ENCODE data around the gene BLVRB. TPM values are rescaled to one million over a fixed set of nuclear protein-coding genes. Genes with fewer than 3 reads are reported as not detected.
"Not testable (repeated sequence)": the region's sequence is repeated elsewhere in the genome, so short reads cannot be mapped to it uniquely, and the experiment has no call there.

Gene BLVRB
- polyA plus RNA-seq, 2 of the 4 experiments (the other 2 are of a cell fraction), result 202 to 280 TPM

- ChIA-PET CTCF (interaction anchor here (0.6 to 9.0 kb wide), 16 partner anchors 11 to 552 kb away, joined by 3 to 51 read pairs (median 7); no protein-coding TSS in a partner anchor), POLR2A (interaction anchor here (0.7 to 1.4 kb wide), 2 partner anchors 70 to 76 kb away, joined by 3 read pairs; partner anchors contain the start of gene SERTAD1)
- Histone ChIP-seq H3K4me1 (no peaks in the 10 kb centered on the region), H3K9me3 (no peaks in the 10 kb centered on the region), H3K27ac (no peak overlapping the region), H3K4me2 (no peak overlapping the region), H3K4me3 (no peak overlapping the region)
- ATAC-seq (no peak; a peak in 1 of 6 replicates), DNase-seq (ENCODE audit: low read depth in 1 of 2, low spot score in 1 of 2) (no peak), FAIRE-seq (no peak)
- 80% methylated on average over 13 of the region's 13 CpGs for WGBS (ENCODE audit: missing lambda C conversion rate)
- TF ChIP-seq FOSB (CRISPR knock-in tag; IDR thresholded peaks at IDR 0.05), result no peak
- TF ChIP-seq PHF8 (IDR thresholded peaks at IDR 0.05; ENCODE audit: borderline replicate concordance, low read depth), result no peak
- no peak for TF ChIP-seq HOXB13 (CRISPR knock-in tag; IDR thresholded peaks at IDR 0.05; ENCODE audit: low read depth)
- no peak for TF ChIP-seq EHMT2 (IDR thresholded peaks at IDR 0.05; ENCODE audit: low read depth)
- no peak for TF ChIP-seq EP300 (IDR thresholded peaks at IDR 0.05)
- TF ChIP-seq NPAS2 (CRISPR knock-in tag; IDR thresholded peaks at IDR 0.05; ENCODE audit: borderline replicate concordance), result no peak
- TF ChIP-seq SREBF2 (IDR thresholded peaks at IDR 0.05), result no peak
- no peak for TF ChIP-seq RNF2 (IDR thresholded peaks at IDR 0.05; ENCODE audit: borderline replicate concordance, low read depth)
- TF ChIP-seq HES2 (IDR thresholded peaks at IDR 0.05), result no peak
- TF ChIP-seq BCL3 (IDR thresholded peaks at IDR 0.05), result no peak
- TF ChIP-seq KDM5A (IDR thresholded peaks at IDR 0.05), result no peak
- TF ChIP-seq FOSL2 (IDR thresholded peaks at IDR 0.05), result no peak
- no peak for TF ChIP-seq FOSL2 (CRISPR knock-in tag; IDR thresholded peaks at IDR 0.05)
- no peak for TF ChIP-seq TFCP2L1 (CRISPR knock-in tag; IDR thresholded peaks at IDR 0.05)
Observed at GRCh38 chr19:40502081-40502480, 36.5 kb upstream of the BLVRB start.

- Histone ChIP-seq H3K9me3 (no peaks in the 10 kb centered on the region), H3K4me3 (no peak overlapping the region), H3K4me2 (no peak overlapping the region), H3K4me1 (no peaks in the 10 kb centered on the region), H3K27ac (no peak overlapping the region)
- FAIRE-seq (peak; percentile 84), DNase-seq (ENCODE audit: low read depth in 1 of 2, low spot score in 1 of 2) (no peak), ATAC-seq (no peak)
- TF ChIP-seq MAFK (IDR thresholded peaks at IDR 0.05; ENCODE audit: partially characterized antibody) (no peak), ZFP36 (IDR thresholded peaks at IDR 0.05; ENCODE audit: borderline replicate concordance, partially characterized antibody) (peak; percentile 56)
- POLR2A ChIA-PET, result interaction anchor here (0.7 to 1.4 kb wide), 3 partner anchors 17 to 76 kb away, joined by 3 read pairs; partner anchors contain the start of gene SERTAD1
- CTCF ChIA-PET, result interaction anchor here (0.7 to 9.0 kb wide), 19 partner anchors 8 to 196 kb away, joined by 3 to 51 read pairs (median 7); no protein-coding TSS in a partner anchor
- WGBS (ENCODE audit: missing lambda C conversion rate), result 66% methylated on average over 4 of the region's 4 CpGs
Observed at GRCh38 chr19:40501599-40501998, 36.1 kb upstream of the BLVRB start.

GRCh38 chr19:40500678-40501530 lies 35.4 kb upstream of the BLVRB start:
- CTCF ChIA-PET, result interaction anchor here (0.6 to 9.0 kb wide), 21 partner anchors 9 to 362 kb away, joined by 3 to 51 read pairs (median 6); no protein-coding TSS in a partner anchor
- 62% methylated on average over 8 of the region's 8 CpGs for WGBS (ENCODE audit: missing lambda C conversion rate)
- not testable (repeated sequence) for H3K4me3 ChIP-seq; H3K4me1 ChIP-seq; H3K9me3 ChIP-seq; H3K27ac ChIP-seq; H3K4me2 ChIP-seq; DNase-seq (ENCODE audit: low read depth in 1 of 2, low spot score in 1 of 2); ATAC-seq
- POLR2A ChIA-PET, result interaction anchor here (1.4 kb wide), 2 partner anchors 18 to 35 kb away, joined by 3 to 4 read pairs; partner anchors contain the start of gene BLVRB
- FAIRE-seq, result peak; percentile 95

GRCh38 chr19:40499320-40499719 lies 33.8 kb upstream of the BLVRB start:
- FAIRE-seq (no peak), ATAC-seq (no peak)
- TF ChIP-seq CHD4 (IDR thresholded peaks at IDR 0.05; ENCODE audit: borderline replicate concordance), result no peak
- no peak for TF ChIP-seq TP53 (CRISPR knock-in tag; IDR thresholded peaks at IDR 0.05)
- TF ChIP-seq NPAS2 (CRISPR knock-in tag; IDR thresholded peaks at IDR 0.05; ENCODE audit: borderline replicate concordance), result no peak
- no peak for TF ChIP-seq ZSCAN20 (CRISPR knock-in tag; IDR thresholded peaks at IDR 0.05)
- TF ChIP-seq E2F6 (IDR thresholded peaks at IDR 0.05; ENCODE audit: borderline replicate concordance, low read depth), result no peak
- TF ChIP-seq EP300 (IDR thresholded peaks at IDR 0.05), result no peak
- no peak for TF ChIP-seq ATOH8 (CRISPR knock-in tag; IDR thresholded peaks at IDR 0.05; ENCODE audit: low read depth)
- TF ChIP-seq FOSL2 (IDR thresholded peaks at IDR 0.05), result no peak
- TF ChIP-seq FOSL2 (CRISPR knock-in tag; IDR thresholded peaks at IDR 0.05), result no peak
- TF ChIP-seq RARB (CRISPR knock-in tag; IDR thresholded peaks at IDR 0.05), result no peak
- TF ChIP-seq HOXA7 (CRISPR knock-in tag; IDR thresholded peaks at IDR 0.05), result no peak
- TF ChIP-seq JUN (IDR thresholded peaks at IDR 0.05), result no peak
- no peak for TF ChIP-seq HDAC2 (IDR thresholded peaks at IDR 0.05)
- no peak for TF ChIP-seq HES2 (IDR thresholded peaks at IDR 0.05)
- no peak for TF ChIP-seq ESRRA (IDR thresholded peaks at IDR 0.05; ENCODE audit: borderline replicate concordance, low read length)

More at GRCh38 chr19:40499320-40499719, 33.8 kb upstream of the BLVRB start:
- no peaks in the 10 kb centered on the region for H3K9me3 ChIP-seq
- no peak for DNase-seq (ENCODE audit: low read depth in 1 of 2, low spot score in 1 of 2)
- H3K4me2 ChIP-seq, result no peak overlapping the region
- POLR2A ChIA-PET, result interaction anchor here (1.4 to 1.6 kb wide), 2 partner anchors 11 to 34 kb away, joined by 4 read pairs; partner anchors contain the start of gene BLVRB
- CTCF ChIA-PET, result interaction anchor here (1.0 to 9.0 kb wide), 12 partner anchors 8 to 172 kb away, joined by 3 to 51 read pairs (median 6); partner anchors contain the start of gene SERTAD3
- no peaks in the 10 kb centered on the region for H3K4me1 ChIP-seq
- WGBS (ENCODE audit: missing lambda C conversion rate), result 58% methylated on average over 5 of the region's 5 CpGs
- no peak overlapping the region for H3K4me3 ChIP-seq
- H3K27ac ChIP-seq, result no peak overlapping the region

All from A549 (cell line).